Natural killer cell (primary cell): ENCODE results near the gene MSX2. TPM values are rescaled to one million over a fixed set of nuclear protein-coding genes. Genes with fewer than 3 reads are reported as not detected.

ENCODE experiments used
- ATAC-seq, 3 donors: fragments of 150-1000 bp in 2 of 3; fragments of 200-7000 bp in 1 of 3; cut with Tn5 transposase; 1 replicate in 1 of 3; 2 replicates in 2 of 3; pipeline ENCODE4 v1.10.0; 2021; ENCODE audit warnings: mild to moderate bottlenecking in 2 of 3, moderate library complexity in 2 of 3
- DNase-seq, 2 donors: peaks; one replicate each; pipeline versions ENCODE4 v3.0.0 to v3.0.0-alpha.2; 2013 to 2021; ENCODE audit warnings: mixed read lengths in 1 of 2
- H3K27ac ChIP-seq: one replicate; pipeline ENCODE4 v1.5.1; 2013; ENCODE audit warnings: mild to moderate bottlenecking, low read length
- H3K27me3 ChIP-seq: one replicate; pipeline ENCODE4 v1.6.1; 2013; ENCODE audit warnings: low read length; ENCODE audit not compliant: control insufficient read depth, insufficient read depth
- H3K36me3 ChIP-seq: one replicate; pipeline ENCODE4 v1.6.1; 2013; ENCODE audit warnings: low read length; ENCODE audit not compliant: control insufficient read depth, insufficient read depth
- H3K4me1 ChIP-seq: one replicate; pipeline ENCODE4 v1.6.1; 2013; ENCODE audit warnings: low read length; ENCODE audit not compliant: control insufficient read depth, insufficient read depth
- H3K4me3 ChIP-seq: one replicate; pipeline ENCODE4 v1.5.1; 2013; ENCODE audit warnings: low read length
- H3K9me3 ChIP-seq: one replicate; pipeline ENCODE4 v1.6.1; 2013; ENCODE audit warnings: low read length; ENCODE audit not compliant: control insufficient read depth, insufficient read depth
- H3K27ac Mint-ChIP-seq, 2 donors: one replicate each; pipeline ENCODE4 v1.8.0; 2022; ENCODE audit warnings: mild to moderate bottlenecking in 2 of 2, mixed read lengths in 2 of 2, moderate library complexity in 1 of 2
- H3K27me3 Mint-ChIP-seq, 2 donors: one replicate each; pipeline ENCODE4 v1.8.0; 2022; ENCODE audit warnings: low read depth in 2 of 2, mixed read lengths in 2 of 2
- H3K36me3 Mint-ChIP-seq: one replicate; pipeline ENCODE4 v1.8.0; 2022; ENCODE audit warnings: mixed read lengths
- H3K4me1 Mint-ChIP-seq, 2 donors: one replicate each; pipeline ENCODE4 v1.8.0; 2022; ENCODE audit warnings: mixed read lengths in 2 of 2
- H3K4me3 Mint-ChIP-seq: one replicate; pipeline ENCODE4 v1.8.0; 2022; ENCODE audit warnings: mild to moderate bottlenecking, moderate library complexity, mixed read lengths
- H3K9me3 Mint-ChIP-seq, 2 donors: one replicate each; pipeline ENCODE4 v1.8.0; 2022; ENCODE audit warnings: mixed read lengths in 2 of 2
- CTCF ChIP-seq: fragments of 200-600 bp; IDR thresholded peaks from one replicate; pipeline ENCODE4 v1.8.0; 2022; ENCODE audit warnings: antibody characterized with exemption
- WGBS: methylation state at CpG from one replicate; pipeline ENCODE4 v1.1.7; 2013; ENCODE audit warnings: missing lambda C conversion rate; ENCODE audit not compliant: insufficient coverage; 5-methylcytosine and 5-hydroxymethylcytosine counted together
- intact Hi-C: fragments of 100-400 bp; cut with micrococcal nuclease; formaldehyde crosslinking; loops from one replicate; pipeline ENCODE4 v1.14.2; 2022
- total RNA-seq, 4 donors: library from RNA; stranded (reverse); fragments of 120-200 nt in 1 of 4; gene quantifications; one replicate each; pipeline versions ENCODE4 v1.2.3 to v1.2.4, GENCODE V29; 2013 to 2022

Gene MSX2
- total RNA-seq, result under 1 TPM in 1 of 3 donors, not detected in 2; 0.40 TPM
- total RNA-seq (2013), result not detected

- Mint-ChIP-seq H3K4me3 (peak within 1 kb of the TSS; percentile 84), H3K36me3 (peaks cover 10% of the 10 kb centered on the region), H3K27me3 (peaks cover 55 to 83% of the 10 kb centered on the region in 2 donors), H3K27ac (no peak within 1 kb of the TSS), H3K4me1 (peaks cover 7 to 9% of the 10 kb centered on the region in 2 donors), H3K9me3 (no peaks in the 10 kb centered on the region)
- intact Hi-C loops, result no loop called here
- Histone ChIP-seq H3K36me3 (no peaks in the 10 kb centered on the region), H3K27ac (no peak within 1 kb of the TSS), H3K9me3 (peaks cover 7% of the 10 kb centered on the region), H3K27me3 (peaks cover 64% of the 10 kb centered on the region), H3K4me1 (peaks cover 8% of the 10 kb centered on the region), H3K4me3 (no peak within 1 kb of the TSS)
- DNase-seq (peak in 1 of 2 donors; percentile 40), ATAC-seq (peak; percentile 40 to 63 (median 51))
- WGBS, result 7% methylated on average over 87 of the region's 87 CpGs
- TF ChIP-seq CTCF, result no peak
Observed at GRCh38 chr5:174724484-174725260, at the start of gene MSX2. TSS of gene MSX2 (plus strand) at chr5:174724582. CDS start at chr5:174724660, 78 bp downstream.

GRCh38 chr5:174675110-174675509 lies 49.3 kb upstream of the MSX2 start:
- TF ChIP-seq CTCF, result no peak
- no peak overlapping the region for H3K4me3 ChIP-seq
- intact Hi-C loops, result no loop called here
- H3K36me3 Mint-ChIP-seq, result no peaks in the 10 kb centered on the region
- no peaks in the 10 kb centered on the region for H3K4me1 Mint-ChIP-seq
- H3K4me1 ChIP-seq, result no peaks in the 10 kb centered on the region
- no peaks in the 10 kb centered on the region for H3K27me3 ChIP-seq
- H3K27me3 Mint-ChIP-seq, result peaks cover 0 to 2% of the 10 kb centered on the region in 2 donors
- WGBS, result 78% methylated on average over 1 of the region's 2 CpGs
- no peak overlapping the region for H3K27ac ChIP-seq
- H3K36me3 ChIP-seq, result no peaks in the 10 kb centered on the region
- DNase-seq (no peak), ATAC-seq (no peak)
- H3K4me3 Mint-ChIP-seq, result no peak overlapping the region
- H3K9me3 ChIP-seq, result no peaks in the 10 kb centered on the region
- H3K9me3 Mint-ChIP-seq, result no peaks in the 10 kb centered on the region
- no peak overlapping the region for H3K27ac Mint-ChIP-seq

- intact Hi-C loops, result no loop called here
- DNase-seq (no peak), ATAC-seq (no peak)
- TF ChIP-seq CTCF, result no peak
- H3K27ac Mint-ChIP-seq, result no peak overlapping the region
- no peaks in the 10 kb centered on the region for H3K36me3 Mint-ChIP-seq
- Histone ChIP-seq H3K9me3 (no peaks in the 10 kb centered on the region), H3K36me3 (no peaks in the 10 kb centered on the region), H3K27me3 (no peaks in the 10 kb centered on the region), H3K4me3 (no peak overlapping the region), H3K4me1 (no peaks in the 10 kb centered on the region), H3K27ac (no peak overlapping the region)
- WGBS, result 93% methylated on average over 5 of the region's 5 CpGs
- no peaks in the 10 kb centered on the region for H3K9me3 Mint-ChIP-seq
- H3K27me3 Mint-ChIP-seq, result peaks cover 0 to 5% of the 10 kb centered on the region in 2 donors
- H3K4me3 Mint-ChIP-seq, result no peak overlapping the region
- H3K4me1 Mint-ChIP-seq, result no peaks in the 10 kb centered on the region
Observed at GRCh38 chr5:174675916-174676315, 48.5 kb upstream of the MSX2 start.

- Histone ChIP-seq H3K27ac (no peak overlapping the region), H3K36me3 (no peaks in the 10 kb centered on the region), H3K4me1 (no peaks in the 10 kb centered on the region), H3K27me3 (no peaks in the 10 kb centered on the region), H3K4me3 (no peak overlapping the region), H3K9me3 (no peaks in the 10 kb centered on the region)
- no peak overlapping the region for H3K4me3 Mint-ChIP-seq
- no peaks in the 10 kb centered on the region for H3K4me1 Mint-ChIP-seq
- peaks cover 0 to 2% of the 10 kb centered on the region in 2 donors for H3K27me3 Mint-ChIP-seq
- no peaks in the 10 kb centered on the region for H3K9me3 Mint-ChIP-seq
- intact Hi-C loops, result no loop called here
- no peak for TF ChIP-seq CTCF
- ATAC-seq (no peak), DNase-seq (no peak)
- H3K27ac Mint-ChIP-seq, result no peak overlapping the region
- no peaks in the 10 kb centered on the region for H3K36me3 Mint-ChIP-seq
Observed at GRCh38 chr5:174678107-174678506, 46.3 kb upstream of the MSX2 start.
